ENCODE data around the gene TMEM200B. TPM values are rescaled to one million over a fixed set of nuclear protein-coding genes. Genes with fewer than 3 reads are reported as not detected.

TMEM200B gene
- total RNA-seq, 1 experiment from 2014 or later, result 11.3 TPM

- Histone ChIP-seq H3K27ac (ENCODE audit: low read depth, low read length) (no peak overlapping the region), H4K20me1 (ENCODE audit: insufficient read depth) (no peaks in the 10 kb centered on the region), H3K9ac (ENCODE audit: low read length) (no peak overlapping the region), H3K9me2 (ENCODE audit: insufficient read depth) (no peaks in the 10 kb centered on the region), H2AFZ (ENCODE audit: low read depth, low read length, poor library complexity, severe bottlenecking) (no peak overlapping the region), H3K27me3 (ENCODE audit: insufficient read depth, low read length) (no peaks in the 10 kb centered on the region), H3K9me3 (ENCODE audit: control insufficient read depth in 1 of 2, insufficient read depth in 1 of 2, low read depth in 1 of 2, low read length in 2 of 2) (no peaks in the 10 kb centered on the region), H3K4me3 (replicated peaks in 1 of 2; ENCODE audit: low read depth in 1 of 2, low read length in 2 of 2) (no peak overlapping the region), H3K4me1 (ENCODE audit: control insufficient read depth in 1 of 2, insufficient read depth in 2 of 2, low read length in 2 of 2) (0 out of 4 replicates have a peak, but pooled peaks cover 0 to 4% of the 10 kb centered on the region in 2 experiments), H3K79me2 (ENCODE audit: insufficient read depth, low read length) (no peaks in the 10 kb centered on the region), H3K4me2 (ENCODE audit: low read length) (no peak overlapping the region), H3K36me3 (ENCODE audit: control insufficient read depth in 1 of 2, insufficient read depth in 2 of 2, low read length in 2 of 2) (no peaks in the 10 kb centered on the region)
- POLR2A ChIA-PET, result no interaction called here
- no peak for TF ChIP-seq ZNF274 (IDR thresholded peaks at IDR 0.05; ENCODE audit: low read depth, low read length)
- TF ChIP-seq POLR2A (IDR thresholded peaks at IDR 0.05; ENCODE audit: borderline replicate concordance, extremely low read depth, insufficient read depth, insufficient read length), result no peak
- TF ChIP-seq, protein P1, sequence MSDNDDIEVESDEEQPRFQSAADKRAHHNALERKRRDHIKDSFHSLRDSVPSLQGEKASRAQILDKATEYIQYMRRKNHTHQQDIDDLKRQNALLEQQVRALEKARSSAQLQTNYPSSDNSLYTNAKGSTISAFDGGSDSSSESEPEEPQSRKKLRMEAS (IDR thresholded peaks at IDR 0.05), result no peak
- intact Hi-C loops (cut with micrococcal nuclease), result no loop called here
- no TSS peak for BruUV-seq (replicated peaks)
- ATAC-seq, result no peak
- RAD21 ChIA-PET (ENCODE audit: low non-redundant PET in 1 of 2, low total read pairs in 2 of 2, uncharacterized antibody in 2 of 2, unreplicated experiment in 2 of 2), result no interaction called here
- CTCF ChIA-PET, result no interaction called here
- DNase-seq (ENCODE audit: low read depth, low spot score), result no peak
These were observed 28.7 kb downstream of the TMEM200B start for GRCh38 chr1:29094954-29095353.

- Histone ChIP-seq H3K9me3 (ENCODE audit: control insufficient read depth in 1 of 2, insufficient read depth in 1 of 2, low read depth in 1 of 2, low read length in 2 of 2) (no peaks in the 10 kb centered on the region), H3K4me3 (replicated peaks in 1 of 2; ENCODE audit: low read depth in 1 of 2, low read length in 2 of 2) (no peak overlapping the region), H3K27me3 (ENCODE audit: insufficient read depth, low read length) (no peaks in the 10 kb centered on the region), H4K20me1 (ENCODE audit: insufficient read depth) (no peaks in the 10 kb centered on the region), H3K9ac (ENCODE audit: low read length) (no peak overlapping the region), H3K27ac (ENCODE audit: low read depth, low read length) (no peak overlapping the region), H3K79me2 (ENCODE audit: insufficient read depth, low read length) (no peaks in the 10 kb centered on the region), H2AFZ (ENCODE audit: low read depth, low read length, poor library complexity, severe bottlenecking) (no peak overlapping the region), H3K4me2 (ENCODE audit: low read length) (no peak overlapping the region), H3K36me3 (ENCODE audit: control insufficient read depth in 1 of 2, insufficient read depth in 2 of 2, low read length in 2 of 2) (no peaks in the 10 kb centered on the region), H3K4me1 (ENCODE audit: control insufficient read depth in 1 of 2, insufficient read depth in 2 of 2, low read length in 2 of 2) (0 out of 4 replicates have a peak, but pooled peaks cover 0 to 4% of the 10 kb centered on the region in 2 experiments), H3K9me2 (ENCODE audit: insufficient read depth) (no peaks in the 10 kb centered on the region)
- ChIA-PET POLR2A (no interaction called here), RAD21 (ENCODE audit: low non-redundant PET in 1 of 2, low total read pairs in 2 of 2, uncharacterized antibody in 2 of 2, unreplicated experiment in 2 of 2) (no interaction called here), CTCF (no interaction called here)
- ATAC-seq, result no peak
- no TSS peak for BruUV-seq (replicated peaks)
- intact Hi-C loops (cut with micrococcal nuclease), result no loop called here
- no peak for DNase-seq (ENCODE audit: low read depth, low spot score)
- TF ChIP-seq CTCF (IDR thresholded peaks at IDR 0.05 in 2 of 3, conservative IDR thresholded peaks at IDR 0.05 in 1 of 3; ENCODE audit: borderline replicate concordance in 1 of 3, insufficient read depth in 1 of 3, low read depth in 2 of 3, low read length in 2 of 3) (no peak), CBX3 (IDR thresholded peaks at IDR 0.05; ENCODE audit: low read depth) (no peak), REST (IDR thresholded peaks at IDR 0.05; ENCODE audit: low read depth) (no peak), YY1 (IDR thresholded peaks at IDR 0.05; ENCODE audit: extremely low read depth, insufficient replicate concordance, low read depth, low read length) (no peak), EZH2 (IDR thresholded peaks at IDR 0.05) (no peak), POLR2AphosphoS5 (IDR thresholded peaks at IDR 0.05; ENCODE audit: low read depth, low read length) (no peak), ZBTB33 (IDR thresholded peaks at IDR 0.05; ENCODE audit: extremely low read depth, insufficient replicate concordance, low read length) (no peak), ELF1 (IDR thresholded peaks at IDR 0.05; ENCODE audit: borderline replicate concordance, low read depth) (no peak), SRF (IDR thresholded peaks at IDR 0.05; ENCODE audit: low read depth) (no peak)
These were observed 29.3 kb downstream of the TMEM200B start for GRCh38 chr1:29094433-29094832.

All from HCT116 (cell line).